Colonic mucosa (tissue), 4 donors: ENCODE measurements around the gene PDCD4. TPM values are rescaled to one million over a fixed set of nuclear protein-coding genes. Genes with fewer than 3 reads are reported as not detected.

ENCODE experiments used
- DNase-seq: peaks from one replicate; pipeline ENCODE4 v3.0.0-alpha.2; 2020
- H3K27ac ChIP-seq: fragments of 200-600 bp; one replicate; pipeline ENCODE4 v1.8.0; 2021
- H3K27me3 ChIP-seq: fragments of 200-600 bp; one replicate; pipeline ENCODE4 v1.8.0; 2021
- H3K36me3 ChIP-seq: fragments of 200-600 bp; one replicate; pipeline ENCODE4 v1.8.0; 2021
- H3K4me1 ChIP-seq: fragments of 200-600 bp; one replicate; pipeline ENCODE4 v1.8.0; 2021; ENCODE audit warnings: mild to moderate bottlenecking
- H3K4me3 ChIP-seq: fragments of 200-600 bp; one replicate; pipeline ENCODE4 v1.8.0; 2021
- H3K9ac ChIP-seq, 2 donors: one replicate each; pipeline ENCODE4 v1.7.0; 2013; ENCODE audit warnings: control low read depth in 2 of 2, low read depth in 2 of 2, low read length in 2 of 2
- H3K9me3 ChIP-seq: fragments of 200-600 bp; one replicate; pipeline ENCODE4 v1.8.0; 2021
- CTCF ChIP-seq: fragments of 200-600 bp; IDR thresholded peaks from one replicate; pipeline ENCODE4 v1.8.0; 2022; ENCODE audit warnings: antibody characterized with exemption, mild to moderate bottlenecking
- intact Hi-C: fragments of 100-400 bp; cut with DNase I; formaldehyde crosslinking; loops from one replicate; pipeline ENCODE4 v1.14.1; 2022
- total RNA-seq, 2 donors: library from RNA; stranded (reverse); fragmentation: NEBNext Ultra II Directional in 1 of 2; extraction: Animal tissue kit (Norgen Biotek cat#: 25700) in 1 of 2; gene quantifications; one replicate each; pipeline ENCODE4 v1.2.1, GENCODE V29; 2021
- donor health status: healthy.
- donor health status: DM: no; HTN: no; CAD: no.
- donor health status: DM: no; HTN: no; CAD: no.

Gene PDCD4
- total RNA-seq, 2 donors from 2014 or later: 397 to 463 TPM

- Histone ChIP-seq H3K36me3 (peaks cover 3% of the 10 kb centered on the region), H3K9ac (peak overlapping the region in 1 of 2 donors; percentile 96), H3K4me3 (peak overlapping the region; percentile 93), H3K9me3 (no peaks in the 10 kb centered on the region), H3K27me3 (no peaks in the 10 kb centered on the region), H3K27ac (peak overlapping the region; percentile 99), H3K4me1 (peaks cover 2% of the 10 kb centered on the region)
- intact Hi-C loops: no loop called here
- TF ChIP-seq CTCF: no peak
- no peak for DNase-seq
Observed at GRCh38 chr10:110873951-110874350, 2.2 kb downstream of the PDCD4 start.

- no peak overlapping the region for H3K4me3 ChIP-seq
- H3K36me3 ChIP-seq: peaks cover 5% of the 10 kb centered on the region
- DNase-seq: no peak
- peaks cover 2% of the 10 kb centered on the region for H3K4me1 ChIP-seq
- TF ChIP-seq CTCF: no peak
- intact Hi-C loops: no loop called here
- H3K9ac ChIP-seq: no peak overlapping the region
- H3K27ac ChIP-seq: no peak overlapping the region
- H3K27me3 ChIP-seq: no peaks in the 10 kb centered on the region
- no peaks in the 10 kb centered on the region for H3K9me3 ChIP-seq
Observed at GRCh38 chr10:110876000-110876399, 4.3 kb downstream of the PDCD4 start.

- Histone ChIP-seq H3K9me3 (no peaks in the 10 kb centered on the region), H3K4me1 (peaks cover 5% of the 10 kb centered on the region), H3K27ac (no peak overlapping the region), H3K9ac (no peak overlapping the region), H3K27me3 (no peaks in the 10 kb centered on the region), H3K36me3 (peaks cover 5% of the 10 kb centered on the region), H3K4me3 (no peak overlapping the region)
- intact Hi-C loops: no loop called here
- DNase-seq: no peak
- TF ChIP-seq CTCF: no peak
Observed at GRCh38 chr10:110876788-110877187, 5.1 kb downstream of the PDCD4 start.

GRCh38 chr10:110880012-110880411, 8.3 kb downstream of the PDCD4 start:
- no peak overlapping the region for H3K4me3 ChIP-seq
- H3K9me3 ChIP-seq: no peaks in the 10 kb centered on the region
- H3K36me3 ChIP-seq: peaks cover 5% of the 10 kb centered on the region
- intact Hi-C loops: loop anchor here (10.0 kb wide), 1 partner anchor 295 kb away; no protein-coding TSS in a partner anchor
- no peak overlapping the region for H3K9ac ChIP-seq
- TF ChIP-seq CTCF: no peak
- no peak overlapping the region for H3K27ac ChIP-seq
- DNase-seq: no peak
- H3K27me3 ChIP-seq: no peaks in the 10 kb centered on the region
- H3K4me1 ChIP-seq: peaks cover 7% of the 10 kb centered on the region

- peaks cover 7% of the 10 kb centered on the region for H3K4me1 ChIP-seq
- no peak for TF ChIP-seq CTCF
- intact Hi-C loops: loop anchor here (10.0 kb wide), 1 partner anchor 296 kb away; no protein-coding TSS in a partner anchor
- no peaks in the 10 kb centered on the region for H3K27me3 ChIP-seq
- no peak overlapping the region for H3K9ac ChIP-seq
- no peak for DNase-seq
- no peak overlapping the region for H3K4me3 ChIP-seq
- H3K9me3 ChIP-seq: no peaks in the 10 kb centered on the region
- peaks cover 5% of the 10 kb centered on the region for H3K36me3 ChIP-seq
- no peak overlapping the region for H3K27ac ChIP-seq
Observed at GRCh38 chr10:110881247-110881646, 9.5 kb downstream of the PDCD4 start.
